CD8-positive, alpha-beta memory T cell (primary cell): ENCODE results near the gene COL1A2. TPM values are rescaled to one million over a fixed set of nuclear protein-coding genes. Genes with fewer than 3 reads are reported as not detected.
A peak's percentile ranks its signal among the peaks of the same experiment; 100 is the strongest.

Source experiments
- CTCF ChIA-PET: fragments of 350-600 bp; sonication (Branson Sonifier 250); formaldehyde crosslinking; loops from one replicate; lab custom pipeline; 2021; ENCODE audit warnings: antibody characterized with exemption; lab: Charles Lee
- POLR2A ChIA-PET: fragments of 350-600 bp; sonication (Branson Sonifier 250); formaldehyde crosslinking; loops from one replicate; lab custom pipeline; 2021; ENCODE audit warnings: antibody characterized with exemption; lab: Charles Lee
- DNase-seq, 5 donors: peaks; one replicate each; pipeline versions ENCODE4 v3.0.0 to v3.0.0-alpha.2; 2020 to 2022; ENCODE audit warnings: mixed read lengths in 1 of 5
- H3K27ac ChIP-seq: one replicate; pipeline ENCODE4 v1.7.0; 2013; ENCODE audit warnings: low read depth, mild to moderate bottlenecking, low read length, moderate library complexity
- H3K27me3 ChIP-seq: 2 replicates; pipeline ENCODE4 v1.7.0; 2013; ENCODE audit warnings: low read length, mild to moderate bottlenecking; ENCODE audit not compliant: insufficient read depth, poor library complexity, severe bottlenecking
- H3K36me3 ChIP-seq: 2 replicates; pipeline ENCODE4 v1.7.0; 2013; ENCODE audit warnings: mild to moderate bottlenecking, low read length, moderate library complexity; ENCODE audit not compliant: insufficient read depth
- H3K4me1 ChIP-seq: 2 replicates; pipeline ENCODE4 v1.7.0; 2013; ENCODE audit warnings: mild to moderate bottlenecking, low read length, moderate library complexity; ENCODE audit not compliant: insufficient read depth
- H3K4me3 ChIP-seq: 2 replicates; pipeline ENCODE4 v1.7.0; 2013; ENCODE audit warnings: mild to moderate bottlenecking, low read length
- H3K9me3 ChIP-seq: 2 replicates; pipeline ENCODE4 v1.7.0; 2013; ENCODE audit warnings: mild to moderate bottlenecking, low read length
- H3K27ac Mint-ChIP-seq, 8 donors: one replicate each; pipeline ENCODE4 v1.8.0; 2020 to 2021; ENCODE audit warnings: mixed read lengths in 8 of 8, mild to moderate bottlenecking in 6 of 8, inconsistent platforms in 3 of 8, moderate library complexity in 3 of 8
- H3K27me3 Mint-ChIP-seq, 2 donors: one replicate each; pipeline ENCODE4 v1.8.0; 2020 to 2021; ENCODE audit warnings: mixed read lengths in 2 of 2, mild to moderate bottlenecking in 1 of 2, moderate library complexity in 1 of 2
- H3K36me3 Mint-ChIP-seq, 3 donors: one replicate each; pipeline ENCODE4 v1.8.0; 2020 to 2021; ENCODE audit warnings: mixed read lengths in 3 of 3, inconsistent platforms in 1 of 3, mild to moderate bottlenecking in 1 of 3
- H3K4me1 Mint-ChIP-seq, 3 donors: one replicate each; pipeline ENCODE4 v1.8.0; 2020 to 2021; ENCODE audit warnings: mixed read lengths in 3 of 3, inconsistent platforms in 1 of 3, mild to moderate bottlenecking in 1 of 3
- H3K4me3 Mint-ChIP-seq, 7 donors: one replicate each; pipeline ENCODE4 v1.8.0; 2020 to 2021; ENCODE audit warnings: mixed read lengths in 7 of 7, mild to moderate bottlenecking in 6 of 7, moderate library complexity in 4 of 7, inconsistent platforms in 2 of 7
- H3K9me3 Mint-ChIP-seq, 5 donors: one replicate each; pipeline ENCODE4 v1.8.0; 2020 to 2022; ENCODE audit warnings: mixed read lengths in 5 of 5, mild to moderate bottlenecking in 3 of 5, moderate library complexity in 2 of 5, inconsistent platforms in 1 of 5
- polyA plus RNA-seq: library from polyadenylated mRNA; unstranded; fragments of 300-500 nt; fragmentation: Illumina TruSeq; gene quantifications from one replicate; pipeline ENCODE4 v1.2.3, GENCODE V29; 2021
- total RNA-seq, 2 experiments: library from RNA; stranded (reverse); gene quantifications; one replicate each; pipeline ENCODE4 v1.2.3, GENCODE V29; 2021

Gene COL1A2
- total and polyA plus RNA-seq, 3 experiments from 2014 or later: 0.09 to 0.18 TPM; not detected in 1

- H3K27ac Mint-ChIP-seq: no peak overlapping the region
- H3K27me3 Mint-ChIP-seq: peaks cover 5 to 19% of the 10 kb centered on the region in 2 donors
- H3K4me1 ChIP-seq: no peaks in the 10 kb centered on the region
- ChIA-PET CTCF (no interaction called here), POLR2A (no interaction called here)
- H3K4me3 Mint-ChIP-seq: no peak overlapping the region
- no peak overlapping the region for H3K27ac ChIP-seq
- no peaks in the 10 kb centered on the region for H3K36me3 Mint-ChIP-seq
- DNase-seq: no peak
- no peaks in the 10 kb centered on the region for H3K9me3 ChIP-seq
- no peaks in the 10 kb centered on the region for H3K9me3 Mint-ChIP-seq
- H3K4me1 Mint-ChIP-seq: peaks cover 0 to 4% (median 3%) of the 10 kb centered on the region in 3 donors
- H3K4me3 ChIP-seq: no peak overlapping the region
- peaks cover 3% of the 10 kb centered on the region for H3K27me3 ChIP-seq
- H3K36me3 ChIP-seq: no peaks in the 10 kb centered on the region
Measured at GRCh38 chr7:94432817-94433216, 38.1 kb downstream of the COL1A2 start.

DNA sequence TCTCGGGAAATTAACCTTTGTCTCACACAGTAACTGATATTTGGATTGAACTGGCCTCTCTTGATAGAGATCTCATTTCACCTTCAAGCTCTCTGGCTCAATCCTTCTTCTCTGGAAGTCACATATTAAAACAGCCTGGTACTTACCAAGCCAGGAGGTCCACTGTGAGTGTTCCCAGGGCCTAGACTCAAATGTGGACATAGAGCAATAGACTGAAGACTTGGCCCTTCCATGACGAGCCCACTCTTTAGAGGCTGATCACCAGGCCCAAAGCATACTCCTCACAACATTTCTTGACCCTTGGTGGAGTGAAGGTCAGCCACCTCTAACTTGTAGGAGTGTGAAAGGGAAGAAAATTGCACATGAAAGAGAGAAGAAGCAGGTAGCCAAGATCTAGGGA, 38.5 kb downstream of the COL1A2 start:
- H3K9me3 Mint-ChIP-seq: no peaks in the 10 kb centered on the region
- CTCF ChIA-PET: no interaction called here
- no peaks in the 10 kb centered on the region for H3K36me3 ChIP-seq
- no peak overlapping the region for H3K4me3 Mint-ChIP-seq
- H3K27ac Mint-ChIP-seq: no peak overlapping the region
- no peaks in the 10 kb centered on the region for H3K36me3 Mint-ChIP-seq
- H3K4me1 ChIP-seq: no peaks in the 10 kb centered on the region
- no peak for DNase-seq
- no peak overlapping the region for H3K27ac ChIP-seq
- H3K9me3 ChIP-seq: no peaks in the 10 kb centered on the region
- H3K27me3 Mint-ChIP-seq: peaks cover 5 to 18% of the 10 kb centered on the region in 2 donors
- peaks cover 3% of the 10 kb centered on the region for H3K27me3 ChIP-seq
- no peak overlapping the region for H3K4me3 ChIP-seq
- H3K4me1 Mint-ChIP-seq: peaks cover 0 to 4% (median 3%) of the 10 kb centered on the region in 3 donors
- POLR2A ChIA-PET: no interaction called here

DNA sequence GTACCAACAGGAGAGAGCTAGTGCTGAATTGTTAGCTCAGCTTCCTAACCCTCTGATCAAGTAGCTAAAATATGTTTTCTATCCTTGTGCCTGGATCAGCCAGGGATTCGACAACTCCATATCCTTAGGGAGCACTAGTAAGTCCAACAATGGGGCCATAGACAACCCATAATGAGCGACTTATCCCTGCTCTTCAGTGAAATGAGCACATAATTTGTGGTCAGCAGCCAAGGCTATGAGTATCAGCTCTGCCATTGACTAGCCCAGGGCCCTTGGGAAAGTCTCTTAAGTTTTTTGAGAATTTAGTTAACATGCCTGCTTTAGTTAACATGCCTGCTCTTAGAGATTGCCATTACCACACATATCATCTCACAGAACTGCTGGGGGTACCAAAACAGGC, 39.3 kb downstream of the COL1A2 start:
- H3K27me3 Mint-ChIP-seq: peaks cover 5 to 18% of the 10 kb centered on the region in 2 donors
- no peaks in the 10 kb centered on the region for H3K4me1 ChIP-seq
- no peaks in the 10 kb centered on the region for H3K9me3 Mint-ChIP-seq
- no peak overlapping the region for H3K27ac ChIP-seq
- no peaks in the 10 kb centered on the region for H3K36me3 Mint-ChIP-seq
- H3K27ac Mint-ChIP-seq: no peak overlapping the region
- ChIA-PET CTCF (no interaction called here), POLR2A (no interaction called here)
- peaks cover 0 to 4% (median 3%) of the 10 kb centered on the region in 3 donors for H3K4me1 Mint-ChIP-seq
- H3K9me3 ChIP-seq: no peaks in the 10 kb centered on the region
- H3K36me3 ChIP-seq: no peaks in the 10 kb centered on the region
- H3K4me3 ChIP-seq: no peak overlapping the region
- no peak for DNase-seq
- peaks cover 3% of the 10 kb centered on the region for H3K27me3 ChIP-seq
- no peak overlapping the region for H3K4me3 Mint-ChIP-seq

DNA sequence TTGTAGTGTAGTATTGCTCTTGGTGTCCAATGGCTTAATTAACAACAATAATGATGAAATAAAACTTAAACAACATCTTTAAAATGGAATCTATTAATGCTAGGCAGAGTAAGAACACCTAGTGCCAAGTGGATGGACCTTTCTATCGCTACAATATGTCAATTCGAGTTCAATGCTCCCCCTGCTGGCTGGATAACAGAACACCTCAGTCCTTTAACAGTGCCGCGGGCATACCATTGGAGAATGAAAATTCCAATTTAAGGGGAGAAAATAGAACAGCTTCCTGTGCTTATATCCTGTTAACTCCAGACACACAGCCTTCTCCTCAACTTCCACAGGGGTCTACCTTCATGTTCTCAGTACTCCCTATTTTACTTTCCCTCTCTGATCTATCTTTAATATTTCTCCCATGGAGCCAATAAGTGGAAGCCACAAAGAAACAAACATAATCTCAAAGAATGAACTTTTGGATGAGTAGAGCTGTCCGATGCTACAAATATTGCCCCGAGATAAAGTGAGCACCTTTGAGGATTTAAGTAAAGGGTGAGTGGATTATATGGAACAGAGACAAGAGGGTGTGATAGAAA, 41.4 kb downstream of the COL1A2 start:
- Histone ChIP-seq H3K4me1 (no peaks in the 10 kb centered on the region), H3K27ac (no peak overlapping the region), H3K4me3 (no peak overlapping the region), H3K27me3 (peaks cover 3% of the 10 kb centered on the region), H3K9me3 (no peaks in the 10 kb centered on the region), H3K36me3 (no peaks in the 10 kb centered on the region)
- ChIA-PET POLR2A (no interaction called here), CTCF (interaction anchor here (0.9 to 2.0 kb wide), 7 partner anchors 10 to 1076 kb away, joined by 3 to 11 read pairs (median 3); no protein-coding TSS in a partner anchor)
- Mint-ChIP-seq H3K36me3 (no peaks in the 10 kb centered on the region), H3K4me3 (no peak overlapping the region), H3K9me3 (no peaks in the 10 kb centered on the region), H3K27ac (peak overlapping the region in 3 of 8 donors; percentile 21 to 44 (median 23)), H3K4me1 (peaks cover 0 to 4% (median 3%) of the 10 kb centered on the region in 3 donors), H3K27me3 (peaks cover 5 to 23% of the 10 kb centered on the region in 2 donors)
- DNase-seq: peak; percentile 16 to 64 (median 27)

DNA sequence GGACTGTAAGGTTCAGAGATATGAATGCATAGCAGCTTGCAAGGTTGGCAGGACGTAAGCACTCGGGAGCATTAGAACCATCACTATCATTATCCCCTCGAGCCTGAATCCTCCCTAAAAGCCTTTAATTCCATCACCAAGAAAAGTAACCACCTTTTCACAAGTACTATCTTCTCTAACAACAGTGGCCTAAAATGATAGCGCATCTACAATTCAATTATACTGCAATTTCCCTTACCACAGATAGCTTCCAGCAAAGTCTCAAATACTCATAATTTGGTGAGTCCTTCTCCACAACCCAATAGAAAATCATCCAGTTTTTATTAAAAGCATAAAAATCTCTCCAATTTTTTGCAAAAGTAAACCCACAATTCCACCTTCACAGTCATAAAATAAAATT, 42.0 kb downstream of the COL1A2 start:
- CTCF ChIA-PET: interaction anchor here (0.9 to 2.0 kb wide), 7 partner anchors 9 to 1076 kb away, joined by 3 to 11 read pairs (median 3); no protein-coding TSS in a partner anchor
- Mint-ChIP-seq H3K36me3 (no peaks in the 10 kb centered on the region), H3K4me1 (peaks cover 0 to 4% (median 3%) of the 10 kb centered on the region in 3 donors), H3K27me3 (peaks cover 5 to 25% of the 10 kb centered on the region in 2 donors), H3K9me3 (no peaks in the 10 kb centered on the region), H3K4me3 (no peak overlapping the region), H3K27ac (peak overlapping the region in 1 of 8 donors; percentile 16)
- Histone ChIP-seq H3K4me3 (no peak overlapping the region), H3K4me1 (no peaks in the 10 kb centered on the region), H3K9me3 (no peaks in the 10 kb centered on the region), H3K36me3 (no peaks in the 10 kb centered on the region), H3K27ac (no peak overlapping the region), H3K27me3 (peaks cover 3% of the 10 kb centered on the region)
- no peak for DNase-seq
- POLR2A ChIA-PET: no interaction called here

GRCh38 chr7:94439893-94440381, 45.2 kb downstream of the COL1A2 start:
- H3K4me3 Mint-ChIP-seq: no peak overlapping the region
- Histone ChIP-seq H3K27ac (no peak overlapping the region), H3K4me1 (no peaks in the 10 kb centered on the region), H3K27me3 (peaks cover 3% of the 10 kb centered on the region), H3K4me3 (no peak overlapping the region), H3K9me3 (no peaks in the 10 kb centered on the region), H3K36me3 (no peaks in the 10 kb centered on the region)
- peaks cover 5 to 29% of the 10 kb centered on the region in 2 donors for H3K27me3 Mint-ChIP-seq
- ChIA-PET CTCF (interaction anchor here (1.3 kb wide), 1 partner anchor 10 kb away, joined by 5 read pairs; no protein-coding TSS in a partner anchor), POLR2A (no interaction called here)
- H3K36me3 Mint-ChIP-seq: no peaks in the 10 kb centered on the region
- DNase-seq: no peak
- peaks cover 0 to 4% (median 3%) of the 10 kb centered on the region in 3 donors for H3K4me1 Mint-ChIP-seq
- H3K9me3 Mint-ChIP-seq: no peaks in the 10 kb centered on the region
- no peak overlapping the region for H3K27ac Mint-ChIP-seq

- peaks cover 2 to 24% of the 10 kb centered on the region in 2 donors for H3K27me3 Mint-ChIP-seq
- DNase-seq: no peak
- Histone ChIP-seq H3K27ac (no peak overlapping the region), H3K36me3 (no peaks in the 10 kb centered on the region), H3K4me3 (no peak overlapping the region), H3K9me3 (no peaks in the 10 kb centered on the region), H3K4me1 (no peaks in the 10 kb centered on the region), H3K27me3 (peaks cover 3% of the 10 kb centered on the region)
- POLR2A ChIA-PET: no interaction called here
- no peaks in the 10 kb centered on the region for H3K9me3 Mint-ChIP-seq
- no peaks in the 10 kb centered on the region for H3K36me3 Mint-ChIP-seq
- H3K4me1 Mint-ChIP-seq: peaks cover 0 to 4% (median 3%) of the 10 kb centered on the region in 3 donors
- no peak overlapping the region for H3K27ac Mint-ChIP-seq
- CTCF ChIA-PET: interaction anchor here (1.3 kb wide), 1 partner anchor 9 kb away, joined by 5 read pairs; no protein-coding TSS in a partner anchor
- H3K4me3 Mint-ChIP-seq: no peak overlapping the region
Measured at GRCh38 chr7:94440451-94441039, 45.9 kb downstream of the COL1A2 start.

DNA sequence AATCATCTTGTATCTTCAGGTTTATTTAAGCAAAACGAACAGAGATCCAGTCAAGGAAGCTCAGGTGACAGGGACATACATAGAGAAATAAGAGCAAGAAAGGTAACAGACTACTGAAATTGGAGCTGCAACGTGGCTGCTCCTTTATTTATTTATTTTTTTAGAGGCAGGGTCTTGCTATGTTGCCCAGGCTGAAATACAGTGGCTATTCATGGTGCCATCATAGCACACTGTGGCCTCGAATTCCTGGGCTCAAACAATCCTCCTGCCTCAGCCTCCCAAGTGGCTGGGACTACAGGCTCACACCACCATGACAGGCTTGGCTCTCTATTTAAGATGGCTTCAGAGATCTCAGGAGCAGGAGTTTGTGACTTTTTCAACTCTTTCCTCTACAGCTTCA, 46.4 kb downstream of the COL1A2 start:
- H3K36me3 ChIP-seq: no peaks in the 10 kb centered on the region
- H3K4me3 ChIP-seq: no peak overlapping the region
- ChIA-PET CTCF (interaction anchor here (1.3 kb wide), 1 partner anchor 9 kb away, joined by 5 read pairs; no protein-coding TSS in a partner anchor), POLR2A (no interaction called here)
- no peak overlapping the region for H3K27ac ChIP-seq
- Mint-ChIP-seq H3K4me3 (no peak overlapping the region), H3K9me3 (no peaks in the 10 kb centered on the region), H3K27me3 (peaks cover 2 to 18% of the 10 kb centered on the region in 2 donors), H3K27ac (no peak overlapping the region), H3K4me1 (peaks cover 0 to 2% (median 2%) of the 10 kb centered on the region in 3 donors), H3K36me3 (no peaks in the 10 kb centered on the region)
- peaks cover 3% of the 10 kb centered on the region for H3K27me3 ChIP-seq
- DNase-seq: no peak
- no peaks in the 10 kb centered on the region for H3K9me3 ChIP-seq
- no peaks in the 10 kb centered on the region for H3K4me1 ChIP-seq
